Endothelial cell of umbilical vein (primary cell): ENCODE results near the gene AASDHPPT. TPM values are rescaled to one million over a fixed set of nuclear protein-coding genes. Genes with fewer than 3 reads are reported as not detected.

Source experiments
- BruUV-seq: library from RNA; stranded (reverse); fragments of 400-500 nt; replicated peaks from 2 replicates; lab custom pipeline; 2021; lab: Mats Ljungman, UMichigan
- CTCF ChIA-PET: fragments of 300-600, 350-600 bp; sonication (Branson Sonifier 250); formaldehyde crosslinking; loops from one replicate; lab custom pipeline; 2021; ENCODE audit warnings: antibody characterized with exemption, inconsistent platforms; lab: Charles Lee
- POLR2A ChIA-PET: fragments of 300-600, 350-600 bp; sonication (Branson Sonifier 250); formaldehyde crosslinking; loops from one replicate; lab custom pipeline; 2021; ENCODE audit warnings: antibody characterized with exemption, inconsistent platforms; lab: Charles Lee
- DNase-seq: peaks from one replicate; pipeline ENCODE4 v3.0.0-alpha.2; 2011; ENCODE audit warnings: low read depth, low spot score
- FAIRE-seq: peaks from 2 replicates; lab custom pipeline; 2011; peaks lifted over from hg19 to GRCh38; lab: Jason Lieb, UNC
- H2AFZ ChIP-seq: 2 replicates; pipeline ENCODE4 v1.6.0; 2012; ENCODE audit warnings: low read depth, low read length, control low read depth, inconsistent platforms
- H3K27ac ChIP-seq: 2 replicates; pipeline ENCODE4 v1.5.1; 2011; ENCODE audit warnings: low read depth, mild to moderate bottlenecking, control low read depth, low read length, moderate library complexity; ENCODE audit not compliant: insufficient read depth
- H3K27me3 ChIP-seq, 2 experiments: 2 replicates each; pipeline versions ENCODE4 v1.6.0 to v1.6.1; 2011; ENCODE audit warnings: low read length in 2 of 2, mixed read lengths in 1 of 2; ENCODE audit not compliant: control insufficient read depth in 2 of 2, insufficient read depth in 2 of 2
- H3K36me3 ChIP-seq, 2 experiments: 2 replicates in 1 of 2; 3 replicates in 1 of 2; pipeline ENCODE4 v1.5.1; 2011; ENCODE audit warnings: low read length in 2 of 2, mild to moderate bottlenecking in 1 of 2, moderate library complexity in 1 of 2; ENCODE audit not compliant: control insufficient read depth in 2 of 2, insufficient read depth in 2 of 2; ENCODE audit errors: extremely low read depth in 1 of 2
- H3K4me1 ChIP-seq: 3 replicates; pipeline ENCODE4 v1.5.1; 2011; ENCODE audit warnings: mild to moderate bottlenecking, low read length; ENCODE audit not compliant: control insufficient read depth, insufficient read depth; ENCODE audit errors: extremely low read depth
- H3K4me2 ChIP-seq: 2 replicates; pipeline ENCODE4 v1.6.1; 2011; ENCODE audit warnings: low read length, control low read depth, mixed read lengths; ENCODE audit not compliant: insufficient read depth
- H3K4me3 ChIP-seq, 3 experiments: fragments of 200-600 bp in 1 of 3; sonication (generic), shearing (Covaris generic) in 1 of 3; replicated peaks in 1 of 3; 2 replicates each; pipeline ENCODE4 v1.5.1; 2011 to 2016; ENCODE audit warnings: control low read depth in 3 of 3, low read length in 3 of 3, mild to moderate bottlenecking in 2 of 3, inconsistent platforms in 1 of 3, low read depth in 1 of 3, moderate library complexity in 1 of 3; ENCODE audit not compliant: insufficient read depth in 1 of 3
- H3K79me2 ChIP-seq: 2 replicates; pipeline ENCODE4 v1.6.0; 2012; ENCODE audit warnings: low read length, inconsistent platforms; ENCODE audit not compliant: control insufficient read depth, insufficient read depth
- H3K9ac ChIP-seq: replicated peaks from 2 replicates; pipeline ENCODE3; 2011; ENCODE audit warnings: low read length, control low read depth; ENCODE audit not compliant: insufficient read depth; ENCODE audit errors: extremely low read depth
- H3K9me1 ChIP-seq: replicated peaks from 3 replicates; pipeline ENCODE4 v1.6.0; 2011; ENCODE audit warnings: mild to moderate bottlenecking, low read length; ENCODE audit not compliant: control insufficient read depth, insufficient read depth; ENCODE audit errors: extremely low read depth
- H3K9me3 ChIP-seq: replicated peaks from 2 replicates; pipeline ENCODE4 v1.5.1; 2012; ENCODE audit warnings: low read length, inconsistent platforms; ENCODE audit not compliant: control insufficient read depth, insufficient read depth
- H4K20me1 ChIP-seq: replicated peaks from 2 replicates; pipeline ENCODE3; 2011; ENCODE audit warnings: mild to moderate bottlenecking, low read length; ENCODE audit not compliant: control insufficient read depth, insufficient read depth; ENCODE audit errors: extremely low read depth
- EZH2 ChIP-seq: IDR thresholded peaks from 2 replicates; pipeline ENCODE4 v1.6.1; 2012; ENCODE audit warnings: borderline replicate concordance, low read depth, mild to moderate bottlenecking, moderate library complexity, low read length, inconsistent platforms; ENCODE audit not compliant: severe bottlenecking
- FOS ChIP-seq: IDR thresholded peaks from 2 replicates; pipeline ENCODE4 v1.6.1; 2011; ENCODE audit warnings: mild to moderate bottlenecking, low read length, moderate library complexity, borderline replicate concordance; ENCODE audit not compliant: insufficient read depth
- GATA2 ChIP-seq: IDR thresholded peaks from 2 replicates; pipeline ENCODE4 v1.7.0; 2011; ENCODE audit warnings: low read depth, mild to moderate bottlenecking, moderate library complexity, mixed read lengths, low read length; ENCODE audit not compliant: insufficient read length, insufficient read depth
- JUN ChIP-seq: IDR thresholded peaks from 2 replicates; pipeline ENCODE4 v1.6.1; 2011; ENCODE audit warnings: borderline replicate concordance, low read depth; ENCODE audit not compliant: insufficient read length, insufficient read depth
- MYC ChIP-seq: IDR thresholded peaks from one replicate; pipeline ENCODE4 v1.6.1; 2011; ENCODE audit warnings: mild to moderate bottlenecking, low read depth, low read length
- POLR2A ChIP-seq: IDR thresholded peaks from 2 replicates; pipeline ENCODE4 v1.6.1; 2012; ENCODE audit warnings: low read depth, mild to moderate bottlenecking, control low read depth, low read length
- POLR2AphosphoS5 ChIP-seq: IDR thresholded peaks from 2 replicates; pipeline ENCODE4 v1.6.1; 2012; ENCODE audit warnings: low read depth, mild to moderate bottlenecking, control low read depth, low read length, moderate library complexity; ENCODE audit not compliant: insufficient read depth
- dilution Hi-C: fragments of 300-500 bp; cut with MboI; formaldehyde crosslinking; loops from one replicate; pipeline ENCODE4 v1.15.0; 2019; ENCODE audit warnings: low sequenced_read_pairs; ENCODE audit not compliant: extremely low pct_ligation_motif_present
- intact Hi-C: fragments of 100-400 bp; cut with micrococcal nuclease; formaldehyde crosslinking; loops from one replicate; pipeline ENCODE4 v1.10.0; 2022
- polyA plus RNA-seq, 4 experiments: library from polyadenylated mRNA; depleted of rRNA in 3 of 4; stranded (reverse) in 3 of 4; unstranded in 1 of 4; fragments of >200 nt; gene quantifications; 2 replicates each; pipeline versions ENCODE4 v1.2.1 to v1.2.3, GENCODE V29; 2011 to 2012; ENCODE audit warnings: missing spikeins in 1 of 4
- total RNA-seq: library from RNA; stranded (reverse); gene quantifications from 2 replicates; pipeline ENCODE4 v1.2.3, GENCODE V29; 2021
- TF ChIP-seq, protein P1 (sequence below): IDR thresholded peaks from 2 replicates; pipeline ENCODE4 v1.6.1; 2011; ENCODE audit not compliant: insufficient read depth, insufficient read length
- TF ChIP-seq, protein P2 (sequence below), 2 donors: IDR thresholded peaks; 1 replicate in 1 of 2; 2 replicates in 1 of 2; pipeline ENCODE4 v1.5.1; 2011; ENCODE audit warnings: low read length in 2 of 2, mild to moderate bottlenecking in 2 of 2, moderate library complexity in 2 of 2, control low read depth in 1 of 2, inconsistent platforms in 1 of 2, low read depth in 1 of 2; ENCODE audit not compliant: insufficient read depth in 1 of 2; ENCODE audit errors: extremely low read depth in 1 of 2

Gene AASDHPPT
- total and polyA plus RNA-seq, 2 donors (not counting 3 experiments of a cell fraction or from before 2014, with no cell fraction given) = 14.3 to 34.2 TPM

DNA sequence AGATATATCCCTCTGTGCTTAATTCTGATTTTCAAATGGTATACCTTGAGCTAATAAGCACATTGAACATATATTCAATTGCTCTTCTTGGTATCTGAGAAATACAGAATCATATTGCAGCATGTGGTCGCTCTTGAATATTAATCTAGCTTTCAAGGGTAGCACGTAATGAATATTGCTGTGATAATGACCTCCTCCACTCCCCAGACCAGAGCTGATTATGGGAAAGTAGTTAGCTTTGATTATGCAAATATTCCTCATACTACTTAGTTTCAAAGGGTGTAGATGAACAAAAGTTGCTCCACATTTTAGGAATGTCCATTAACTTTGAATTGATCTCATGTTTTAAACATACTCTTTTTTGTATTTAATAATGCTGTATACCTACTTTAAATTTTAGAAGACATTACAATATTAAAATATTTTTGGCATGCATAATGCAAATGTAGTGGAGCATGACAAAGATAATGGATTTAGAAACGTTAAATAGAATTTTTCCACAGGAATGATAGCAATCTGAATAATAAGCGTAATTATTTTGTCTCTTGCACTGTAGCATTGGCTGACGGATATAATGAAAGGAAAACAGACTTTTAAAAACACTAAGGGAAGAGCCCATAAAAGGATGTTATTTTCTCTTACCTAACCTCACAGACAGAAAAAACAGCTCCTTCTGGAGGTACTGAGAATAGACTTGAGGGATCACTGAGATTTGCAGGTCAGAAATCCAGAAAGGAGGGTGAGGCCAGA, 27.6 kb upstream of the AASDHPPT start:
- no TSS peak for BruUV-seq
- Histone ChIP-seq H3K4me3 (no peak overlapping the region), H2AFZ (no peak overlapping the region), H3K4me1 (no peaks in the 10 kb centered on the region), H3K79me2 (no peaks in the 10 kb centered on the region), H3K9ac (no peak overlapping the region), H3K9me1 (no peaks in the 10 kb centered on the region), H3K36me3 (no peaks in the 10 kb centered on the region), H4K20me1 (no peaks in the 10 kb centered on the region), H3K27me3 (no peaks in the 10 kb centered on the region), H3K9me3 (no peaks in the 10 kb centered on the region), H3K27ac (no peak overlapping the region), H3K4me2 (no peak overlapping the region)
- no peak for DNase-seq
- TF ChIP-seq, protein P1, sequence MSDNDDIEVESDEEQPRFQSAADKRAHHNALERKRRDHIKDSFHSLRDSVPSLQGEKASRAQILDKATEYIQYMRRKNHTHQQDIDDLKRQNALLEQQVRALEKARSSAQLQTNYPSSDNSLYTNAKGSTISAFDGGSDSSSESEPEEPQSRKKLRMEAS = no peak
- TF ChIP-seq JUN (no peak), EZH2 (no peak), POLR2AphosphoS5 (no peak), FOS (no peak), MYC (no peak), GATA2 (no peak), POLR2A (no peak)
- TF ChIP-seq, protein P2, sequence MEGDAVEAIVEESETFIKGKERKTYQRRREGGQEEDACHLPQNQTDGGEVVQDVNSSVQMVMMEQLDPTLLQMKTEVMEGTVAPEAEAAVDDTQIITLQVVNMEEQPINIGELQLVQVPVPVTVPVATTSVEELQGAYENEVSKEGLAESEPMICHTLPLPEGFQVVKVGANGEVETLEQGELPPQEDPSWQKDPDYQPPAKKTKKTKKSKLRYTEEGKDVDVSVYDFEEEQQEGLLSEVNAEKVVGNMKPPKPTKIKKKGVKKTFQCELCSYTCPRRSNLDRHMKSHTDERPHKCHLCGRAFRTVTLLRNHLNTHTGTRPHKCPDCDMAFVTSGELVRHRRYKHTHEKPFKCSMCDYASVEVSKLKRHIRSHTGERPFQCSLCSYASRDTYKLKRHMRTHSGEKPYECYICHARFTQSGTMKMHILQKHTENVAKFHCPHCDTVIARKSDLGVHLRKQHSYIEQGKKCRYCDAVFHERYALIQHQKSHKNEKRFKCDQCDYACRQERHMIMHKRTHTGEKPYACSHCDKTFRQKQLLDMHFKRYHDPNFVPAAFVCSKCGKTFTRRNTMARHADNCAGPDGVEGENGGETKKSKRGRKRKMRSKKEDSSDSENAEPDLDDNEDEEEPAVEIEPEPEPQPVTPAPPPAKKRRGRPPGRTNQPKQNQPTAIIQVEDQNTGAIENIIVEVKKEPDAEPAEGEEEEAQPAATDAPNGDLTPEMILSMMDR (IDR thresholded peaks at IDR 0.05; ENCODE audit: extremely low read depth in 1 of 2, insufficient read depth in 1 of 2, low read depth in 1 of 2, low read length in 2 of 2) = no peak
- CTCF ChIA-PET = interaction anchor here (1.0 to 1.2 kb wide), 2 partner anchors 16 to 18 kb away, joined by 3 to 4 read pairs; no protein-coding TSS in a partner anchor
- dilution Hi-C loops (no loop called here), intact Hi-C loops (no loop called here)
- POLR2A ChIA-PET = no interaction called here
- no peak for FAIRE-seq
